Body of pancreas (tissue), 4 donors: Measurements from ENCODE around the gene KLHDC4.

Source experiments
- CTCF ChIP-seq, 7 experiments: fragments of 450-650 bp in 4 of 7; fragments of 200-600 bp in 3 of 7; sonication (generic) in 3 of 7; IDR thresholded peaks; one replicate each; pipeline ENCODE4 v1.5.1; 2016 to 2019; ENCODE audit warnings: antibody characterized with exemption in 7 of 7
- POLR2A ChIP-seq, 3 donors: fragments of 450-650 bp; IDR thresholded peaks; one replicate each; pipeline ENCODE4 v1.6.1; 2016; ENCODE audit warnings: antibody characterized with exemption in 3 of 3, mild to moderate bottlenecking in 2 of 3

GRCh38 chr16:87721622-87722585 is 43.9 kb downstream of the KLHDC4 start:
- TF ChIP-seq CTCF (IDR thresholded peaks at IDR 0.05) (no peak), POLR2A (IDR thresholded peaks at IDR 0.05) (no peak)
